ENCODE data around the gene ZPLD1. TPM values are rescaled to one million over a fixed set of nuclear protein-coding genes. Genes with fewer than 3 reads are reported as not detected.

The ZPLD1 gene
- total RNA-seq (2014; rRNA removed; shearing (Covaris generic)), result 0.11 and 0.23 TPM in 2 replicates
- polyA plus RNA-seq (2015; cell fraction: cytosol; rRNA removed), result 0.01 and 0.10 TPM in 2 replicates
- 0.02 and 0.09 TPM in 2 replicates for polyA plus RNA-seq (2015; cell fraction: nucleus; rRNA removed)

DNA sequence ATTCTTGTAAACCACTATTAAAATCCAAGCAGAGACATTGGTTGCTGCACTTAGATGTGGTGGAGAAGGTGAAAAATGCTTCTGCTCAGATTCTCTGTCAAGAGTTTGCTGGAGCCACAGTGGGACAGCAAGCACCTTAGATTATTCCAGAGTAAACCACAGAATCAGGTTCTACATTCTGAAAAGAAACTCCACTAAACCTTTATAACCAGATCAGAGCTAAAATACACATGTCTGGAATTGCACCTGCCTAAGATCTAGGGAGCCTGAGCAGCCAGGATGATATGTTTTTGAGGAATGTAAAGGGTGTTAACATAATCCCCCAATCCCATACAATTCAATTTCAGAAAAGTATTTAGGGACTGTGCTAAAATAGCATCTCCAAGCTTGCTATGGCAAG is at the start of gene ZPLD1:
Gene ZPLD1 (plus strand): TSS at position 301 of the 400 bp plus-strand sequence. CDS start 3,473 bp downstream, outside the sequence.
- DNase-seq (ENCODE audit: low read depth), result no peak

DNA sequence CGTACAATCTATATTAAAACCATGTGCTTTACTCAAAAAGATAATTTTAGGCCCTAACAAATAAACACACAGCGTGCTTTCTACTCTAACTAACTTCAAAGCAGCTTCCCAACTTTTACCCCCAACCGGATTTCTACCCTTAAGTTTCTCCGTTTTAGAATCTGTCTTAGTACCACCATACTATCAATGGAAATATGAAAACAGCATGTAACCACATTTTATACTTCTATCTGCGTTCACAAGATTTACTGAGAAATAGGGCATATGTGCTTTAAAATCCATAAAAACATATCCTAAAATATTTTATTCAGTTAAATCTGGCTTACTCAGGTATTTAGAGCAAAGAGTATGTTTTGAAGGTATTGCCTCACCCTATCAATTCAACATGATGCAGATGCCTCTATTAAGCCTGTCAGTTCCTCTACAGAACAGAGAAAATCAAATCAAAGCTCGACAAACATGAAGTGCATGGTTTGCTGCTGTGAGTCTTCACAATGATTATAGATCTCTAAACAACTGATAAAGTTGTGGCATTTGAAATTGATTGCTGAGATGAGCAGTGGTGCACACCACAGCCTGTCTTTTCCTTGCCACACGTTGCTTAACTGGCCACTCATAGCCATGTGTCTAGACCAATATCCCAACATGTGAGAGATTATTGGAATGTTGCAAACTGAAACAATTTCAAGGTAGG is 44.5 kb upstream of the ZPLD1 start:
- DNase-seq (ENCODE audit: low read depth), result no peak

DNA sequence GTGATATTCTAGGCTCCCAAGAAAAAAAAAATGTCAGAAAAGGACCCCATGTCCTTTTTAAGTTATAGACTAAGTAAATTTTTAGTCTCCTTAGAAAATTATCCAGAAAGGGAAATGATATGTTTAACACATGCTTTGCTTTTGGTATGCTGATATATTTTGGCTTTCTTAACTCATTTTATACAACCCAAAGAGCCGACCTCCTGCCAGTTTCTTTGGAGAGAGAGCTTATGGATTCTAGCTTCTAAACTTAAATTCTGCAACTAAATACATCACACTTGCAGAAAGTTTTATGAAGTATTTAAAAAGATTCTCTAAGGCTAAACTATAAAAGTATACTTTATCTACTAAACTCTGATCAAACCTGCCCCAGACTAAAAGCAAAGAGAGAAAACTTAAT is 43.9 kb upstream of the ZPLD1 start:
- no peak for DNase-seq (ENCODE audit: low read depth)

DNA sequence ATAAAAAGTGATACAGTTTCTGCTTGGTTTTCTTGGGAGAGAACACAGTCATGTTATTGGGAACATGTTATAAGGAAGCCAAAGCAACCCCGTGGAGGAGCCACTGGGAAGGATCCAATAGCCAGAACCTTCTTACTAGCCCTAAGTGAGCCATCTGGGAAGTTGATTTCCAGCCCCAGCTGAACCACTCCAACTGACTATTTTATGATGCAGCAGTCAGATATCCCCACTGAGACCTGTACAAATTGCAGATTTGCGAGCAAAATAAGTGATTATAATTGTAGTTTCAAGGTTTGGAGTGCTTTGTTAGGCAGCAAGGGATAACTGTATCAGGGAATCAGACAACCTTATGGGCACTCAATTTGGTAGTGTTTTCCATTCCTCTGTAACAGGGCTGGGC is 43.3 kb upstream of the ZPLD1 start:
- DNase-seq (ENCODE audit: low read depth), result no peak

DNA sequence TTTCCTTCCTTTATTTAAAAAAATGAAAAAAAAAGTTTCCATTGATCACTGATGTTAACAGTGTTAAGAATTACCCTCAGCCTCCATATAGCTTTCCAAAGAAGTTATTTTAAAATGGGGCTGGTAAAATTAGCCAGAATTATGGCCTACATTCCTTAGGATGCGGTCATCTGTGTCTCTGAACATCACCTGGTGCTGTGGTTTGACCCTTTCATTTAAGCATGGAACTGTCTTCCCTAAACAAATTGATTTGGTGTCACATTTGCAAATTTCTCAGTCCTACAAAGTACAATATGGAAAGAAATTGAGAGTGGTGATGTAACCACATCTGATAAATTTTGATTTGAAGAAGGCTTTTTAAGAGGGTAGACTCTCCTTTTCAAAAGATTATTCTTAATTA is 40.3 kb upstream of the ZPLD1 start:
- DNase-seq (ENCODE audit: low read depth), result peak; percentile 32

DNA sequence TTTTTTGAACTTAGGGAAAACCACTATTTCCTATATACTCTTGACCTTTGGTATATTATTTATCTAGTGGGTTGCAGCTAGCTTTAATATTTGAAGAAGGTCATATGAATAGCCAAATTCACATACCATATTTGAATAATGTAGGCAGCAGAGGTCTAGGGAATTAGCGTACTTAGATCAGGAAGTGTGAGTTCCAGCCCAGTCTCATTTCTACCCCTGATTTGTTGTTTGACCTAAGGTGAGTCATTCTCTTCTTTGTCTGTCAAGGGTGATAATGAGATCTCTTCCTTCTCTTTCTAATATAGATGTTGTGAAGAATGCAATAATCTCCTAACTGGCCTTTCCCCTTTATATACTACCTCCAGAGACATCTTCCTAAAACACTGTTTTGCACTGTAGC is 36.6 kb upstream of the ZPLD1 start:
- DNase-seq (ENCODE audit: low read depth), result no peak

DNA sequence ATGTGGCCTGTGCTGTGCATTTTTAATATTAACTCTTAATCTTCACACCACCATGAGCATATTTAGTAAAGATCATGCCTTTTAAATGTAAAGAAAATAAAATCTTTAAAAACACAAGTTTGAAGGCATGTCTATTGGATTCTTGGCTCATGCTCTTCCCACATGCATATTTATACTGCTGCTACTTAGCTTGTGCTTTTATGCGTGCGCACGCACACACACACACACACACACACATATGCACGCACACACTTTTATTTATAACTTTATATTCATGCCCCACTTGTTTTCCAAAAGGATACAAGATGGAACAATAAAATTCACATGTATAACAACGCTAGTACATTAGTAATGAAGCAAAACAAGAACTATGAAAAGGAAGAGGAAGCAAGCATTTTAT is 36.1 kb upstream of the ZPLD1 start:
- DNase-seq (ENCODE audit: low read depth), result no peak

DNA sequence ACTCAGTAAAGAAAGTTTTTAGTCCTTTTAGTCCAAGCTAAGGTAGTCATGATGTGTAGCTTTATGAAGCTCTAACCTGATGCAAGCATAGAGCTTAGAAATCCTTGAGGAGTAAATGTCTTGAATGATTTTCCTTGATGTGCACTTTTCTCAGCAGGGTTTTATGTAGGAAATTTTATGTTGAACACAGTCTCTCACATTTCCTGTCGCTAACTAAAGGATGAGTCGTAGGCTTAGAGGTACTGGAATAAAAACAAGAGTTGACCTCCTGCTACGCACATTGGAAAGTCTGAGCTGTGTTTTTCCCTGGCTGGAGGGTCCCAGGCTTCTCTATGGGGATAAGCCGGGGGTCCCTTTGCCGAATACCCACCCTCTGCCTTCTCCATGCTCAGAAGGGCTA is 34.7 kb upstream of the ZPLD1 start:
- DNase-seq (ENCODE audit: low read depth), result peak; percentile 72

DNA sequence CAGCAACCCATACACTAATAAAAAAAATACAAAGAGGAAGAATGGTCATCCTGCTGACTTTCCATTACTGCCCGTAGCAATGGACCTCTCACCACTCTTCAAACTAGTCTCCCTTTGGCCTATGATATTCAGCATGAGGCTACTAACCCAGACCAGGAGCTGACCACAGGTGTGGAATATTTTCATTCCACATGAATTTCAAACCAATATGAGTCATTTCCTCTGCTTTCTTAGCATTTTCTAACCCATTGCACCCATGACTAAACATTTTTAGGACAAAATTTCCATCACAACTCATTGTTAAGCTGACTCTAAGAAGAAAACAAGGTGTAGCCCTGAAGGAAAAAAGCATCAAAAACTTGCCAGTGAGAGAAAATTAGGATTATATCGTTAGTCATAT is 34.0 kb upstream of the ZPLD1 start:
- peak; percentile 96 for DNase-seq (ENCODE audit: low read depth)

DNA sequence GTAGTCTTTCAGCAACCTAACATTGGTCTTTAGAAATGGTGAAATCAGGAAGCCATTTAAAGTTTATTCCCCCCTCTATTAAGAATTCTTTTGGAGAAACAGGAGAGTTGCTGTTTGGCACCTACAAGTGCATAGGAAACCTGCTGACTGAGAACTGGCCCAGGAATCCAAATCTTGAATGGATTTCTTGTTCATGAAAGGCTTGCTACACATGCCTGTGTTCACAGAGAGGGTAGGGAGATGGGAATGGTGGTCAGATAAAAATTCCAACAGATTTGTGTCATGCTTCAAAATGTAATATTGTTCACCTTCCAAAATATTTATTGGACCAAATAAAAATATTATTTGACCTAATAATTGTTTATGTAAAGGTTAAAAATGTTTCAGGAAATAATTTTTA is 24.2 kb upstream of the ZPLD1 start:
- no peak for DNase-seq (ENCODE audit: low read depth)

DNA sequence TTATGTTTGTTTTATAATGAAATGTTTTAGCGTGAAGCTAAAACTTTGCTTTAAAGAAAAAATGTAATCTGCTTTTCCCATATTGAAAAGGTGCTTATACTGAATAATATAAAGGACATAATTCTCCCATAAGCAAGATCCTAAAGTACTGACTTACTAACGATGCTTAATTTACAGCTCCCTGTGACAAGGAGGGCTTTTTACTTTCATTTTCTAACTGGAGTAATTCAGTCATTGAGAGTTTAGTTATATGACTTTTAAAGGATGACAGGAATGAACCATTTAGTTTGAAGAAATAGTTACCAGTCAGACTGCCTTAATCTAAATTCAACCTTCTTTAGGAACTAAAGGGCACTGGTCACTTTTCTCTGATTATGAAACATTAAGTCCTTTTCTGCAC is 19.3 kb upstream of the ZPLD1 start:
- peak; percentile 20 for DNase-seq (ENCODE audit: low read depth)

DNA sequence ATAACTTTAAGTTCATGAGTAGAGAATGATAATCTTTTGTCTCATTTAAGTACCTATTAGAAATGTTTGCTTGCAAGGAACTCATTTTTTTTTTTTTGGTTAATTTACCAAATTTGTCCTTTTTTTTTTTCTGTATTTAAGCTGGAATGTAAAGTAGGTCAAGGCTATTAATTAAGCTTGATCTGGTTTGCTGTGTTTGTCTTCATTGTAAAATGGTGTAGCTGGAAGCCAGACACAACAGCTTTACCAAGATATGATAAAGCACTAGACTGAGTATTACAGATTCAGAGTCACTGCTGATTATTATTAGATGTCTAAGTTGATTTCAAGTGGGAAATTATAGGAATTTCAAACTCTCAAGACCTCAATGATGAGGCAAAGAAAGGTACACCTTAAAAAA is 15.0 kb upstream of the ZPLD1 start:
- no peak for DNase-seq (ENCODE audit: low read depth)

DNA sequence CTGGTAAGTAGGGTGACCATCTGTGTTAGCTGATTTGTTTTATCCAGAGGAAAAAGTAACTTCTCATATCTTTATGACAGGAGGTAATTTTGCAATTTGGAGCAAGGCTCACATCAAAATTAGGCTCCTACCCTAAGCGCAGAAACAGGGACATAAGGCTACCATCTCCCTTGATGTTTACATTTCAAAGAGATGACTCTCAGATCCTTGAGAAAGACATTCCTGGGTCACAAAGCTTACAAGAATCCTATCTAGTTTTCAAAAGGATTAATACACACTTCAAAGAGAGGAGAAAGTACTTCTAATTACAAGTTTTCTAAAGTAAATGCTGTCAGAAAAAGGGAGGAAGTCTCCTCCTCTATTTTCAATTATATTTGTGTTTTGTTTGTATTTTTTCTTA is 7.0 kb downstream of the ZPLD1 start:
- DNase-seq (ENCODE audit: low read depth), result no peak

DNA sequence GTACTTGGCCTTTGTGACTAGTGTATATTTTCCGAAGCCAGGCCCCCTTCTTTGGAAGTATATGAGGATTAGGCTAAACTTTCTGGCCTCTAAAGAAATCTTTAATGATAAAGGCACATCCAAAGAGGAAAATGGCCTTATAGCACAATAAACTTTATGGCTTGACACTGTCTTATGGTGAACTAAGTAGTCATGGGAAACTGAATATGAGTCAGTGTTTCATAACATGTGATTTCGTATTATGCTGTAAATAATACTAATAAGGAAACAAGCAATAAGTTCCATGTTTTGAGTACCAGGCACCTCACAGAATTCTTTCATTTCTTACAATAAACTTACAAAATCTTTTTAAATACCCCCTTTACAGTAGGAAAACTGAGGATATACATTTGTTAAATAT is 8.2 kb downstream of the ZPLD1 start:
- no peak for DNase-seq (ENCODE audit: low read depth)

DNA sequence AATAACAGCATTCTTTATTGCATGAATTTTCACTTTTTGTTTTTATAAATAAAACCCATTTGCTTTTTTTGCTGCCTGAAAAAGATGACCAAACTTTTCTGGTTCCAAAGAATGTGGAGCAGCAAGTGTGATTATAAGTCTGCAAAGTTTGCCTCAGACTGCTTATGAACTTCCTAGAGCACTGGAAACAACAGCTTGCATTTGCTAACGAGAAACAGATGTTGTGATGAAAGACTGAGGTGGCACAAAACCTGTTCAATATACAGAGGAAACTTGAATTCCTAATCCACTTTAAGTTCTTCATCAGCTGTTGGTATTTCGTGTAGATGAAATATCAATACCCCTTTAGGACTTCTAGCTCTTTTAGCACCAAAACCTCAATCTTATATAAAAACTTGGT is 9.3 kb downstream of the ZPLD1 start:
- no peak for DNase-seq (ENCODE audit: low read depth)

DNA sequence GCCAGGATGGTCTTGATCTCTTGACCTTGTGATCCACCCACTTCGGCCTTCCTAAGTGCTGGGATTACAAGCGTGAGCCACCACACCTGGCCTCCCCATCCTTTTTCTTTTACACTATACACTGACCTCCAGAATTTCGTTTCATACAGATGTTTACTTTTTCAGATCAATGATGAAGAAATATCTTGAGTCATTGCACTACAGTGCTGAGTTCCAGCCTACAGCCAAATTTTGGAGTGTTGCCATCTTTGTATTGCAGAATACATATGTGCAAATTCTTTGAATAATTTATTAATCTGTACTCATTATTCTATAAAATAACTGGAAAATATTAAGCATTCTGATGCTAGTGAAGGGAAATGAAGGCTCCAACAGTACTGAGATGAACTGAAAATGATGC is 12.5 kb downstream of the ZPLD1 start:
- DNase-seq (ENCODE audit: low read depth), result no peak

DNA sequence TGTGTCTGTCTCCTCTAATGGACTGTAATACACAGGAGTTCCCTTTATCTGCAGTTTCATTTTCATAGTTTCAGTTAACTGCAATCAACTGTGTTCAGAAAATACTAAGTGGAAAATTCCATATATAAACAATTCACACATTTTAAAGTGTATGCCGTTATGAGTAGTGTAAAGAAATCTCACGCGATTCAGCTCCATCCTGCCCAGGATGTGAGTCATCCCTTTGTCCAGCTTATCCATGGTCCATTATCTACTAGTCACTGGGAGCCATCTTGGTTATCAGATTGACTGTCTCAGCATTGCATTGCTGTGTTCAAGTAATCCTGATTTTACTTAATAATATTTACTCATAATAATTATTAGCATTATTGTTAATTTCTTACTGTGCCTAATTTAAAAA is 14.5 kb downstream of the ZPLD1 start:
- peak; percentile 65 for DNase-seq (ENCODE audit: low read depth)

DNA sequence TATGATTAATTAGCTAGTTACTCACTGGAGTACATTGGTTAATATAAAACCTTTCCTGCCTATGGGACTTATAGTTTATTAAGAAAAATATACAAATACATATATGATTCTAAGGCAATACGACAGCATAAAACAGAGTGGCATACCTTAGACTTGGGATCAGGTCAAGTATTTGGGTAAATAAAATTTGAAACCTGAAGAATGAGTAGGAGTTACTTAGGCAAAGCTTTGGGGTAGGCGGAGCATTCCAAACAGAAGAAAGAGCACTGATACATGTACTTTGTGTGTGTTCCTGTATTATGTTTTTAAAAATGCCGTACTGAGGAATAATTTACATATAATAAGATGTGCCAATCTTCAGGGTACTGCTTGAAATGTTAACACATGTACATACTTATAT is 15.1 kb downstream of the ZPLD1 start:
- DNase-seq (ENCODE audit: low read depth), result no peak

DNA sequence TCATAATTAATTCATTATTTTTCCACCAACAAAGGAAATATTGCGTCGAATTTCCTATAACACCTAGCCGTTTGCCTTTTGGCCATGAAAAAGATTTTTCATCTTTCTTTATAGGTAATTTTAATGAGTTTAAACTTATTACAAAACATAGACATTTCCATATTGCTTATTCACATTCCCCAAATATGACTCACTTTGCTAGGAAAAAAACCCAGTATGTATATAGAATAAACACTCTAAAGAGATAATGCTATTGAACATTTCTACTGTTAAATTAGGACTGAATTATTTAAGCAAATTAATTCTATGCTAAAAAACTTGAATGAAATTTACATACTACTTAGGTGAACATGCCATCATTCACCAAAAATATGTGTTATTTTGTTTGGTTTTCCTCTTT is 16.2 kb downstream of the ZPLD1 start:
- no peak for DNase-seq (ENCODE audit: low read depth)

DNA sequence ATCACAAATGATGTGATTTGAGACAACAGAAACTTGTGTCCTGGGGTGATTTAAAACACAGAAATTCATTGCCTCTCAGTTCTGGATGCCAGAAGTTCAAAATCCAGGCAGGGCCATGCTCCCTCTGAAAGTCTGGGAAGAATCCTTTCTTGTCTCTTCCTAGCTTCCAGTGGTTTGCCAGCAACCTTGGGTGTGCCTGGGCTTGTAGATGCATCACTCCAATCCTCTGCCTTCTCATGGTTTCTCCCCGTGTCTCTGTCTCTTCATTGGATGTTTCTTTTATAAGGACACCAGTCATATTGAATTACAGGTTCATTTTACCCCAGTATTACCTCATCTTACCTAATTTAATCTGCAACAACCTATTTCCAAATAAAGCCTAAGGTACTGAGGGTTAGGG is 16.7 kb downstream of the ZPLD1 start:
- no peak for DNase-seq (ENCODE audit: low read depth)

DNA sequence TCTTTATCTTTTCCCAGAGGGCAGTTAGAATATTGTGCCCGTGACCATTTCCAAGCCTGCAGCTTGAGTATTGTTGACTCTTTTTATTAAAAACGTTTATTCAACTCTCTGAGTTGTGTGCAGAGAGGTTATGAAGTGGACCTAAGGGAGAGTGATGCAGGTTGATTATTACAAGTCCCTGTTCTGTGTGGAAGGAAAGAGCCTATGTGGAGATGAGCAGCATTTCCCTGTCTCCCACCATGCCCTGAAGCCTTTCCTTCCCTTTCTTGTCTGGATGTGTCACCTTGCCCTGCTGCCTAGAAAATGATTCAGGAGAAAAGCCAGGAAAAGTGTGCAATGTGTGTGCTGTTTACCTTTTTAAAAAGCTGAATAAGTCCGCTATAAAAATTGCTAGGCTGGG is 19.4 kb downstream of the ZPLD1 start:
- no peak for DNase-seq (ENCODE audit: low read depth)

DNA sequence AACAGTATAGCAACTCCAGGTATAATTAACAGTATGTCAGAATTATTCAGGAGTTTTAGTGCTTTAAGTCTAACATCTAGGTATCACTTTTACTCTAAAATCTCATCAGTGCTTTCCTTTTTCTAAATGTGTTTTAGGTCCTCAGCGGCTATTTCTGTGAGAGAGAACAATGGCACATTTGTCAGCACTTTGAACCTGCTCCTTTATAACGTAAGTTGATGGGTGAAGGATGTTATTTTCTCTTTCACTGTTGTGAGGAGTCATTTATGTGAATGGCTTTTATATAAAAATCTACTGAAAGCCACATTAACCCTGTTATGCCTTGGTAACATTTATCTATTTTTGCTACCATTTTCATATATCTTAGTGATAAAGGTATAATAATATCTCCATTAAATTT is 22.8 kb downstream of the ZPLD1 start:
- no peak for DNase-seq (ENCODE audit: low read depth)

DNA sequence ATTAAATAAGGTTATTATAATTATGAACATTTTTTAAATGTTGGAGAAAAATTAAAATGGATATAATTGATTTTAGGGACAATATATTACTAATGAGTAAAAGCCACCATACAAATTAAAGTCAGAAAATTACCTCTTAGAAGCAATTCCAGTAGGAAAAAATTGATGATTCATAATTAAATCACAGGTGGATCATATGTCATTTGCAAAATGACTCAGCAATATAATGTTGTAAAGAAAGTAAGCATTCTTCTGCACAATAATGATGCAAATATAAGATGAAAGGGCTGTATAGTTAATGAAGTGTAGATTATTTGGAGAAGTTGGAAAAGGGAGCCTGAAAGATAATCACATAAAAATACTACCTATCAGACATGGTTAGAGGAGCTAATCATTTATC is 25.8 kb downstream of the ZPLD1 start:
- peak; percentile 54 for DNase-seq (ENCODE audit: low read depth)

DNA sequence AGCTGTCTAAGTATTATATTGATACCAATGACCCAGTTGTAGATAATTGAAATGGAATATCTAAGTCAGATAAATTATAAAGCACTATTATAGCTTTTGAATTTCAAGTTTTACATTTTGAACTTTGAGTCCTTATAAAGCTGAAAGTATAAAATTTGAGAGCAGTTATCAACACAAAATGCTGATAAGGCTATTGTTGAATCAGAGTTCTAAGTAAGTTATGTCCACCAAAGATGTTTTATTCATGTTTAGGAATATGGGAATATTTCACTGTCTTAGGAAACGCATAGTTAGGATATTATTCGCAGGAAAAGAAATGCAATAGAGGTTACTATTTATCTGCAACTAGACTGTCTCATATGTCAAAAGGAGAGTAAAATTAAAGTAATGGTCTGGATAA is 29.4 kb downstream of the ZPLD1 start:
- DNase-seq (ENCODE audit: low read depth), result no peak

All from HT1080 (cell line).